Activated CD4-positive, alpha-beta T cell treated with anti-CD3 and anti-CD28 coated beads for 4 hours (primary cell): ENCODE data around the gene P2RY6.

ENCODE experiments used
- DNase-seq, 2 donors: peaks; one replicate each; pipeline ENCODE4 v3.0.0-alpha.2; 2020

Gene P2RY6

DNA sequence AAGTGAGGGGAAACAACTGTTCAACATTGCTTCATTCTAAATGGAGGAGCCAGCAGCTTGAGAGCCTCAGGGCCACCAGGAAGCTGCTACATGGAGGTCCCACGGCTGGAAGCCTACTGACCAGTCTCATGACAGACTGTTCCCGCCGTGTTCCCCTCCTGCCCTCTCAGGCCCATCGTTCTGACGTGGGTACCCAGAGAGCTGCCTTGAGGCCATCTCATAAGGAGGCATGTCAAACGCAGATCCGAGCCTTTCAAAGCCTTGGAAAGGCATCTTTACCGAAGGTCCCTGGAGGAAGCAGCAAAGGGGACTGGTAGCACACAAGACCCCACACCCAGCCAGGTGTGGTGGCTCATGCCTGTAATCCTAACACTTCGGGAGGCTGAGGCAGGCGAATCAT lies 27.6 kb downstream of the P2RY6 start:
- no peak for DNase-seq

- no peak for DNase-seq
These were observed 34.1 kb downstream of the P2RY6 start for GRCh38 chr11:73306069-73306841.

DNA sequence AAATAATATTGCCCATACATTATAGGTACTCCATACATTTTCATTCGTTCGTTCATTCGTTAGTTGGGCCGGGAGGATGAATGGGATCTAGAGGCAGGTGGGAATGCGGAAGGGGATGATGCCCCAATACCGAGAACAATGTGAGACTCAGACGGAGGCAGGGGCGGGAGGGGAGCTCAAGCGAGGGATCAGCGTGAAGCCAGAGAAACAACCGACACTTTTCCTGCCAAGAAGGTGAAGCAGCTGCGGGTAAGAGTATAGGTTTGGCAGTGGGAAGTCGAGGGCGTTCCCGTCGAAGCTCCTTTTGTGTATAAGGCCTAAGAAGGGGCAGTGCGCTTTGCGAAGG lies 34.8 kb downstream of the P2RY6 start:
- DNase-seq: no peak

DNA sequence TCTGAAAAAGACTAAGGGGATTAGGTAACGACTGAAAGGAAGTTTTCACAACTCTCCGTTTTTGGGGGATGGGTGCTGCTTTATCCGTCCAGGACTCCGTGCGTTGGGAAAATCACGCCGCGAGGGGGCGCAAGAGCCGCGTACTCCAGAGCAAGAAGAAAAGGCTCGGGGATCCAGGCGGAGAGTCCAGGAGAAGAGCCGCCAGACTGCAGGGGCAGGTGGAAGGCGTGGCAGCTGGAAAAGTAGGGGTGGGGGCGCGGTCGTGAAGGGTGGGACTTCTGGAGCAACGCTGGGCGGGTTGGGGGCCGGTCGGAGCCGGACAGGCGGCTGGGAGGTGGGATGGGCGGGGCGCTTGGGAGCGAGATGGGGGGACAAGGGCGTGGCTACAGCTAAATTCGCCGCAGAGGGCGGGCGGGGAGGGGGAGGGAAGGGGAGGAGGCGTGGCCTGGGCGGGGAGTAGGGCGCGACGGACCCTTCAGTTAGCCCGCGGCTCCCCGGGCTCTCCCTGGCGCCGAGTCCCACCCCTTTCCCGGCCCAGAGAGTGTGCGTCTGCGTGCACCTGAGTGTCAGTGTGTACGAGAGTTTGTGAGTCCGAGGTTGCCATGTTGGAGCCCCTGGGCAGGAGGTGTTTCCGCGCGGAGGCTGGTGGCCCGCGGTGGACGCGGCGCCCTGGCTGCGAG lies 35.3 kb downstream of the P2RY6 start:
- peak; percentile 84 to 92 for DNase-seq

DNA sequence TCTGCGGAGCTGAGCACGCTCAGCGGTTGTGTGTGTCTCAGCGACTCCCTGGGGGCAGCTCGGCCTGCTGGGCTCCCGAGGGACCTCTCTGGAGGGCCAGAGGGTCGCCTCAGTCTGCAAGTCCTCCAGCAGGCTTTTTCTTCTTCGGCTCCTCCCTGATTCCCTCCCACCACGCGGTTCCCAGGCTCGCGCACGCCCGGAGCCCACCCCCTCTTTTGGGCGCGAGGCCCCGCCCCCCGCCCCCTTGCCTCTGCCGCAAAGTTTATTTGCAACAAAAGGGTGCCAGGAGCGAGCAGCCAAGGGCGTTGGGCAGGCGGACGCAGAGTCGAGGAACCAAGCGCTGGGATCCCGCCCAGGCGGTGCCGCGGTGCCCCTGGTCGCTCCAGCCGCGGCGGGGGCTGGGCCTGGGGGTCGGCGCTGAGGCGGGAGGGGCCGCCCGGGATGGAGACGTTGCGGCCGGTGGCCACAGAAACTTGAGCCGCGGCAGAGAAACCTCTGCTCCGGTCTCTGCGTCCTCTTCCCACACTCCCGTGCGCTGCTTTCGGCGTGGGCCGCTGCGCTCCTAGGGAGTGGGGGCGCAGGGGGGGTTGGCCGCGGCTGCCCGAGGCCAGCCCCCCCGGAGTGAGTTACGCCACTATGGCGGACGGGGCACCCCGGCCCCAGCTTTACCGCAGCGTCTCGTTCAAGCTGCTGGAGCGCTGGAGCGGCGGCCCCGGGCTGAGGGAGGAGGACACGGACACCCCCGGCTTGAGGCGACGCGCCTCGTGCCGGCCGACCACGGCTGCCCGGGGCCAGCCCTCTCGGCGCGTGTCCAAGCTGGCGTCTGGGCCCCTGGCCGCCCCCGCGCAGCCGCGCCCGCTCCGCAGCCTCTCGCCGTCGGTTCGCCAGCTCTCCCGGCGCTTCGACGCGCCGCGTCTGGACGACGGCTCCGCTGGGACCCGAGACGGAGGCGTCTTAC lies 36.1 kb downstream of the P2RY6 start, which contains the start of gene ARHGEF17:
TSS of gene ARHGEF17 (plus strand) at position 274 of the 958 bp plus-strand sequence. CDS start at position 637, 363 bp downstream.
- peak; percentile 35 to 41 for DNase-seq

GRCh38 chr11:73308961-73309919 lies 37.1 kb downstream of the P2RY6 start:
- no peak for DNase-seq

GRCh38 chr11:73310076-73310475 lies 37.9 kb downstream of the P2RY6 start:
- DNase-seq: no peak

DNA sequence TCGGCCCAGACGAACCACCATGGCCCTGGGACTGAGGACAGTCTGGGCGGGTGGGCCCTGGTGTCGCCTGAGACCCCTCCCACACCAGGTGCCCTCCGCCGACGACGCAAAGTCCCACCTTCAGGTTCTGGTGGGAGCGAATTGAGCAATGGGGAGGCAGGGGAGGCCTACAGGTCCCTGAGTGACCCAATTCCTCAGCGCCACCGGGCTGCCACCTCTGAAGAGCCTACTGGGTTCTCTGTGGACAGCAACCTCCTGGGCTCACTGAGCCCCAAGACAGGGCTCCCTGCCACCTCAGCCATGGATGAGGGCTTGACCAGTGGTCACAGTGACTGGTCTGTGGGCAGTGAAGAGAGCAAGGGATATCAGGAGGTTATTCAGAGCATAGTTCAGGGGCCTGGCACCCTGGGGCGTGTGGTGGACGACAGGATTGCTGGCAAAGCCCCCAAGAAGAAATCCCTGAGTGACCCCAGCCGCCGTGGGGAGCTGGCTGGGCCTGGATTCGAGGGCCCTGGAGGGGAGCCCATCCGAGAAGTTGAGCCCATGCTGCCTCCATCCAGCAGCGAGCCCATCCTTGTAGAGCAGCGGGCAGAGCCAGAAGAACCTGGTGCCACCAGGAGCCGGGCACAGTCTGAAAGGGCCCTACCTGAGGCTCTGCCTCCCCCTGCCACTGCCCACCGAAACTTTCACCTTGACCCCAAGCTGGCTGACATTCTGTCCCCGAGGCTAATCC lies 38.7 kb downstream of the P2RY6 start:
- no peak for DNase-seq

GRCh38 chr11:73311394-73311869 lies 39.3 kb downstream of the P2RY6 start:
- no peak for DNase-seq

DNA sequence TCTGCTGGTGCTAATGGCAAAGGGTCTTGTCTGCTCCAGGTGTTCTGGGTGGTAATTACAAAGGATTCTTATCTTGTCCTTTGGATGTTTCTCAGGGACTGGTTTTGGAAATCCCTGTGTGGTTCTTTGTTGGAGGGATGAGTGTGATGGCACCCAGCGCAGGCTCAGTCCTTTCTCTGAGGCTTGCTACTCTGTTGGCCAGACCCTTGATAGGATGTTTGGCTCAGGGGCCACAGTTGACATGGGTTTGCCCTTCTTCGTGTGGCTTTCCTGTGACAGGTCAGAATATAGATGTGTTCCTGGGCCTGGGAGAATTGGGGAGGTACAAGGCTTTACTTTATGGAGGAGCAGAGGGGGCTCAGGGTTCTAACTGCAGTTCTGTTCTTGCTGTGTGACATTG lies 39.9 kb downstream of the P2RY6 start:
- DNase-seq: no peak

GRCh38 chr11:73312851-73313327 lies 40.8 kb downstream of the P2RY6 start:
- no peak for DNase-seq

DNA sequence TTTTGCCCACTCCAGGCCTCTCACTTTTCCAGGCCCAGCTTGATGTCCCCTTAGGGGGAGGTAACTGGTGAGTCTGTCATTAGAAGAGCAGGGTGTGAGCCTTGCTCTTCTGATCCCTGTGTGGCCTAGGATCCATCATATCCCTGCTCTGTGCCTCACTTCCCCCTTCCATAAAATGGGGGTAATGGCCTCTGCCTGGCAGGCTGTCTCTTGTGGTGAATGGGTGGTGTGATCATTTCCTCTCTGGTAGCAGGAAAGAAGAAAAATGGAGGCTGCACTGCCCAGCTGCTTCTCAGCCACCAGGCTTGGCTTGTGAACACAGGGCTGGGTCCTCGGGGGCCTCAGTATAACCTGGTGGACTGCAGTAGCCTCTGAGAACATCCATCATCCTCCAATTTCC lies 41.5 kb downstream of the P2RY6 start:
- no peak for DNase-seq

DNA sequence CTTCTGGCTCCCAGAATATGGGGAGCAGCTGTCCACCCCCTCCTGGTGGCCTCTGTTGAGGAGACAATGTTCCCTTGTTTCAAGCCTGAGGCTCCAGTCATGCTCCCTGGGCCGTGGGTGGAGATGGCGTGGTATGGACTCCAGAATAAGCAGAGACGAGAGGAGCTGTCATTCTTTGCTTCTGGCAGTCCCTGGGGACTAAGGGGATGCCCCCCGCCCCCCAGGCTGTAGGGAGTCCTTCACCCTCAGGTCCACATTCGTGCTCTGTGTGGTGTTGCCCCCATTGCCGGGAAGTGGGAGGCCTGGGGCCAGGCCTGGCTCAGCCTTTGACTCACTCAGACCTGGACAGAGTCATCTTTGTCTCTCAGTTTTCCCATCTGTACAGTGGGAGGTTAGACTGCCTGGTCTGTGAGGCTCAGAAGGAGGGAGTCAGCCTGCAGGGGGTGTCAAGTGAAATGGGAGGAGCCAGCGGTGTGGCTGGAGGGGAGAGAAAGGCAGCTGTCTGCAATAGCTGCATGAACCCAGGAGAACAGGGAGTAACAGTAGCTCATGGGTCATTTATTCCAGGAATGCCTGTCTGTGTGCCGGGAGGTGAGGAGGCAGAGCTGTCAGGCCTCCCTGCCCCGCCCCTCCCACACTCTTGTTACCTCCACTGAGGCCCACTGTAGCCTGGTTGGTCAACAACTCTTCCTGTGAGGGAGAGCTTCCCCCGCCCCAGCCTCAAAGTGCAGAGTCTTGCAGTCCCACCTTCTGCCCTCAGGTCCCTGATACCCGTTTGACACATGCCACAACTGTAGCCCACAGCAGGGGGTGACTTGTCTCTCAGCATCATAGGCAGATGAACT lies 42.2 kb downstream of the P2RY6 start:
- DNase-seq: no peak

- no peak for DNase-seq
These were observed 43.3 kb downstream of the P2RY6 start for GRCh38 chr11:73315293-73316020.

DNA sequence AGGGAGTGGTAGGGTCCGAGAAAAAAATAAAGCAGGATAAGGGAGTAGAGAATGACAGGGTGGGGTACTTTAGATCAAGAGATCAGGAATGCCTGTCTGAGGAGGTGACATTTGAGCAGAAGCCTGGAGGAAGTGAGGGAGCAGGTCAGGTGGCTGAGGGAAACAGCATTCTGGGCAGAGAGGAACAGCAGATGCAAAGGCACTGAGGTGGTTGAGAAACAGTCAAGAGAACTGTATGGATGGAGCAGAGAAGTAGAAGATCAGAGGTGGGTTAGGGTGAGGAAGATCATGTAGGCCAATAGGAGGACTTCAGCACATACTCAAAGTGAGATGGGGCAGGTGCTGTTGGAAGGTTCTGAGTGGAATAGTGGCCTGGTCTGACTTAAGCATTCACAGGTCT lies 44.3 kb downstream of the P2RY6 start:
- DNase-seq: no peak

- DNase-seq: no peak
These were observed 45.2 kb downstream of the P2RY6 start for GRCh38 chr11:73317373-73317772.

GRCh38 chr11:73317803-73318202 lies 45.7 kb downstream of the P2RY6 start:
- DNase-seq: no peak

DNA sequence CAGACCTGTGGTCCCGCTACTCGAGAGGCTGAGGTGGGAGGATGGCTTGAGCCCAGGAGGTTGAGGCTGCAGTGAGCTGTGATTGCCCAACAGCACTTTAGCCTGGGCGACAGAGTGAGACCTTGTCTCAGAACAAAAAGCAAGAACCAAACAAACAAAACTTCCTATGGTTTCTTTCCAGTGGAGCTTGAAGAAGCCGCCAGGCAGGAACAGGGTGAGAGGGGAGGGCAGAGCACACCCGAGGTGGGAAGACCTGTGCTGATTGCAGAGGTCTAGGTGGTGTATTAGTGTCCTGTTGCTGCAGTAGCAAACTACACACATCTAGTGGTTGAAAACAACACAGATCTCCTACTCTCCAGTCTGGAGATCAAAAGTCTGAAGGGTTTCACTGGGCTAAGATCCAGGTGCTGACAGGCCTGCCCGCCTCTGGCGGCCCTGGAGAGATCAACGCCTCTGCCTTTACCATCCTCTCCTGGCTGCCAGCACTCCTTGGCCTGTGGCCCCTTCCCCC lies 46.4 kb downstream of the P2RY6 start:
- no peak for DNase-seq
